DMS 273 (cell line): ENCODE data around the gene TNFRSF14.

ENCODE experiments used
- DNase-seq: peaks from one replicate; lab custom pipeline; 2025; ENCODE audit not compliant: unreplicated experiment; lab: John Stamatoyannopoulos, UW

The TNFRSF14 gene

GRCh38 chr1:2523191-2523890 is 32.8 kb upstream of the TNFRSF14 start:
- no peak for DNase-seq

- no peak for DNase-seq
Measured at GRCh38 chr1:2523891-2524609, 32.1 kb upstream of the TNFRSF14 start.

- DNase-seq = peak; percentile 49
Measured at GRCh38 chr1:2525572-2525919, 30.6 kb upstream of the TNFRSF14 start.

GRCh38 chr1:2525920-2526823 is 30.0 kb upstream of the TNFRSF14 start, which contains the start of gene PANK4:
Gene PANK4 (minus strand): TSS chr1:2526596. CDS start chr1:2526587, 9 bp downstream.
- peak; percentile 98 for DNase-seq

GRCh38 chr1:2526824-2527555 is 29.2 kb upstream of the TNFRSF14 start:
- peak; percentile 79 for DNase-seq

- DNase-seq = no peak
Measured at GRCh38 chr1:2527556-2527860, 28.7 kb upstream of the TNFRSF14 start.

GRCh38 chr1:2528016-2528415 is 28.2 kb upstream of the TNFRSF14 start:
- DNase-seq = peak; percentile 37

GRCh38 chr1:2528611-2528965 is 27.6 kb upstream of the TNFRSF14 start:
- no peak for DNase-seq

- DNase-seq = peak; percentile 62
Measured at GRCh38 chr1:2528966-2529783, 27.0 kb upstream of the TNFRSF14 start.

- DNase-seq = peak; percentile 72
Measured at GRCh38 chr1:2529784-2530512, 26.2 kb upstream of the TNFRSF14 start, which contains the start of gene HES5. Gene HES5 (minus strand): TSS chr1:2530263. CDS start chr1:2530164, 99 bp downstream.

GRCh38 chr1:2530513-2531361 is 25.4 kb upstream of the TNFRSF14 start:
- DNase-seq = peak; percentile 84

GRCh38 chr1:2532485-2533160 is 23.5 kb upstream of the TNFRSF14 start:
- peak; percentile 68 for DNase-seq

GRCh38 chr1:2533365-2533764 is 22.8 kb upstream of the TNFRSF14 start:
- DNase-seq = no peak

GRCh38 chr1:2534315-2534686 is 21.9 kb upstream of the TNFRSF14 start:
- DNase-seq = no peak

- peak; percentile 37 for DNase-seq
Measured at GRCh38 chr1:2534687-2535441, 21.3 kb upstream of the TNFRSF14 start.

GRCh38 chr1:2535455-2535854 is 20.7 kb upstream of the TNFRSF14 start:
- DNase-seq = no peak

GRCh38 chr1:2535981-2536380 is 20.2 kb upstream of the TNFRSF14 start:
- DNase-seq = no peak
